Astrocyte (in vitro differentiated cells and primary cell): ENCODE data around the gene GH1.

ENCODE experiments used
- EZH2 ChIP-seq: IDR thresholded peaks from 2 replicates; pipeline ENCODE4 v1.6.1; 2012; ENCODE audit warnings: mild to moderate bottlenecking, low read length, inconsistent platforms; ENCODE audit not compliant: insufficient read depth
- TF ChIP-seq, protein P1 (sequence below): IDR thresholded peaks from 2 replicates; pipeline ENCODE4 v1.5.1; 2011; ENCODE audit warnings: low read depth, mild to moderate bottlenecking, inconsistent platforms, low read length, moderate library complexity; ENCODE audit not compliant: insufficient read depth

DNA sequence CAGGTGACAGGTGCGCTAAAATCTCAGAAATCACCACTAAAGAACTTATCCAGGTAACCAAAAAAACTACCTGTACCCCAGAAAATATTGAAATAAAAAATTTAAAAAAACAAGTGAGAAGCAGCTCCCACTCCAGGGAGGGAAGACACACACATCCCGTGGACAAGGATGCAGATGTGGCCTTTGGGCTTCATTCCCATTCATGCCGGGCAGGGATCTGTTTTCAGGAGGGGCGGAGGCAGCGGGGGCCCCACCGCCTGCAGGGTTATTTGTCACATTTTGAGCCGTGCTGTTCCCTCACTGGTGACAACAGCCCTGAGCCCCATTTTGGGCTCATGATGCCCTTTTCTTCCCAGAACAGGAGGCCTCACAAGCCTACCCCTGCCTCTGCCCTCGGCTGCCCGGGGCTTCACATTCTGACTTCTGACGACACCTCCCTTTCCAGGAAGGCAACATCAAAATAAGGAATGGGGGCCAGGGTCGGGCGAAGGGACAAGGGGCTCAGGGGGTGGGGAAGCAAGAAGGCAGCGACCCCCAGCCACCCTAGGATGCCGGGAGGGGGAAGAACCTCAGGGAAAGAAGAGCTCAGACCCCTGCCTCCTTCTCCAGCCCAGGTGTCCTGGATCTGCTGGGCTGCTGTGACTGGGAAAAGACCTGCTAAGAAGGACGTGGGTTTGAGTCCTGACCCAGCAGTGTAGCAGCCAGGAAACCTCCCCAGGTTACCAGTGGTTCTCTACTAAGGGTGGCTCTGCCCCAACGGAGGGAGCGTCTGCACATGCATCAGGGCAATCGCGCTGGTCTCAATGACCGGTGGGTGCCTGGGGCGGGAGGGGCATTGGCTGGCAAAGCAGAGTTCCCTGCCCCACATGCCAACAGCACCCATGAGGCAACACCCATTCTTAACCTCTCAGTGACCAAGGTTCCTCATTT lies 15.8 kb upstream of the GH1 start:
- TF ChIP-seq, protein P1, sequence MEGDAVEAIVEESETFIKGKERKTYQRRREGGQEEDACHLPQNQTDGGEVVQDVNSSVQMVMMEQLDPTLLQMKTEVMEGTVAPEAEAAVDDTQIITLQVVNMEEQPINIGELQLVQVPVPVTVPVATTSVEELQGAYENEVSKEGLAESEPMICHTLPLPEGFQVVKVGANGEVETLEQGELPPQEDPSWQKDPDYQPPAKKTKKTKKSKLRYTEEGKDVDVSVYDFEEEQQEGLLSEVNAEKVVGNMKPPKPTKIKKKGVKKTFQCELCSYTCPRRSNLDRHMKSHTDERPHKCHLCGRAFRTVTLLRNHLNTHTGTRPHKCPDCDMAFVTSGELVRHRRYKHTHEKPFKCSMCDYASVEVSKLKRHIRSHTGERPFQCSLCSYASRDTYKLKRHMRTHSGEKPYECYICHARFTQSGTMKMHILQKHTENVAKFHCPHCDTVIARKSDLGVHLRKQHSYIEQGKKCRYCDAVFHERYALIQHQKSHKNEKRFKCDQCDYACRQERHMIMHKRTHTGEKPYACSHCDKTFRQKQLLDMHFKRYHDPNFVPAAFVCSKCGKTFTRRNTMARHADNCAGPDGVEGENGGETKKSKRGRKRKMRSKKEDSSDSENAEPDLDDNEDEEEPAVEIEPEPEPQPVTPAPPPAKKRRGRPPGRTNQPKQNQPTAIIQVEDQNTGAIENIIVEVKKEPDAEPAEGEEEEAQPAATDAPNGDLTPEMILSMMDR = no peak
- TF ChIP-seq EZH2 = no peak
